NB4 (cell line): ENCODE data around the gene CTAG1A.
"Not testable (repeated sequence)": the region's sequence is repeated elsewhere in the genome, so short reads cannot be mapped to it uniquely, and the experiment has no call there.

Source experiments
- MYC ChIP-seq: IDR thresholded peaks from 2 replicates; pipeline ENCODE4 v1.6.1; 2011; ENCODE audit warnings: low read depth, low read length
- POLR2A ChIP-seq: IDR thresholded peaks from 2 replicates; pipeline ENCODE4 v1.6.1; 2011; ENCODE audit warnings: mild to moderate bottlenecking; ENCODE audit not compliant: insufficient read length; ENCODE audit errors: extremely low read depth
- TF ChIP-seq, protein P1 (sequence below): IDR thresholded peaks from one replicate; pipeline ENCODE4 v1.5.1; 2012; ENCODE audit warnings: low read depth, low read length
- TF ChIP-seq, protein P2 (sequence below): IDR thresholded peaks from 2 replicates; pipeline ENCODE4 v1.6.1; 2011; ENCODE audit warnings: low read depth, low read length

DNA sequence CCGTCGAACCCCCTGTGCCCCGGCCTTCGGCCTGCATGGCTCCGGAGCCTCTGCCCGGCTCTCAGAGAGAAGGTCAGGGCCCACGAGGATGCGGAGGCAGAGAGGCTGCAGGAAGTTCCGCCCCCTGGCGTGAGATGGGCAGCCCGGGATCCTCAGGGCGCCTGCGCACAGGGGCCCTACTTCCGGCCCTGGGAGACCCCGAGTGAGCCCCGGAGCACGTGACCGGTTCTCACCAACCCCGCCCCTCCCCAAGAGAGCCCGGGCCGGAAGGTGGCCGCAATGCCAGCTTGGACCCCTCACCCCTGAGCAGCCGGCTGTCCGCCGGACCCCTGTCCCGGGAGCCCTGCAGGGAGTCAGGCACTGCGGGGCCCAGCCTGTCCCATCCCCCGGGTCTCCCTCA is 34.2 kb downstream of the CTAG1A start, which contains the start of gene CTAG1B:
- TF ChIP-seq, protein P1, sequence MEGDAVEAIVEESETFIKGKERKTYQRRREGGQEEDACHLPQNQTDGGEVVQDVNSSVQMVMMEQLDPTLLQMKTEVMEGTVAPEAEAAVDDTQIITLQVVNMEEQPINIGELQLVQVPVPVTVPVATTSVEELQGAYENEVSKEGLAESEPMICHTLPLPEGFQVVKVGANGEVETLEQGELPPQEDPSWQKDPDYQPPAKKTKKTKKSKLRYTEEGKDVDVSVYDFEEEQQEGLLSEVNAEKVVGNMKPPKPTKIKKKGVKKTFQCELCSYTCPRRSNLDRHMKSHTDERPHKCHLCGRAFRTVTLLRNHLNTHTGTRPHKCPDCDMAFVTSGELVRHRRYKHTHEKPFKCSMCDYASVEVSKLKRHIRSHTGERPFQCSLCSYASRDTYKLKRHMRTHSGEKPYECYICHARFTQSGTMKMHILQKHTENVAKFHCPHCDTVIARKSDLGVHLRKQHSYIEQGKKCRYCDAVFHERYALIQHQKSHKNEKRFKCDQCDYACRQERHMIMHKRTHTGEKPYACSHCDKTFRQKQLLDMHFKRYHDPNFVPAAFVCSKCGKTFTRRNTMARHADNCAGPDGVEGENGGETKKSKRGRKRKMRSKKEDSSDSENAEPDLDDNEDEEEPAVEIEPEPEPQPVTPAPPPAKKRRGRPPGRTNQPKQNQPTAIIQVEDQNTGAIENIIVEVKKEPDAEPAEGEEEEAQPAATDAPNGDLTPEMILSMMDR, result not testable (repeated sequence)
- not testable (repeated sequence) for TF ChIP-seq POLR2A, MYC
- TF ChIP-seq, protein P2, sequence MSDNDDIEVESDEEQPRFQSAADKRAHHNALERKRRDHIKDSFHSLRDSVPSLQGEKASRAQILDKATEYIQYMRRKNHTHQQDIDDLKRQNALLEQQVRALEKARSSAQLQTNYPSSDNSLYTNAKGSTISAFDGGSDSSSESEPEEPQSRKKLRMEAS, result not testable (repeated sequence)
